K562 (cell line): ENCODE results near the gene PALLD. TPM values are rescaled to one million over a fixed set of nuclear protein-coding genes. Genes with fewer than 3 reads are reported as not detected.

ENCODE experiments used
- ATAC-seq: fragments of 200-7000 bp; cut with Tn5 transposase; 3 replicates; pipeline ENCODE4 v1.9.1; 2020; ENCODE audit warnings: moderate library complexity
- BruUV-seq: library from RNA; stranded (reverse); fragments of 400-500 nt; replicated peaks from 2 replicates; lab custom pipeline; 2021; lab: Mats Ljungman, UMichigan
- CTCF ChIA-PET: fragments of 300-600 bp; formaldehyde crosslinking; extraction: SDS; loops from one replicate; lab custom pipeline; 2021; ENCODE audit warnings: low intra/inter-chr PET ratio; lab: Yijun Ruan, JAX
- POLR2A ChIA-PET: fragments of 300-600, 350-650 bp; sonication (Branson Sonifier 250); formaldehyde crosslinking; extraction: SDS; loops from one replicate; lab custom pipeline; 2021; ENCODE audit warnings: antibody characterized with exemption, inconsistent platforms; lab: Yijun Ruan, JAX
- DNase-seq, 4 experiments: peaks; one replicate each; pipeline versions ENCODE4 v3.0.0 to v3.0.0-alpha.2; 2011 to 2018; ENCODE audit warnings: low spot score in 3 of 4, mixed read lengths in 3 of 4; ENCODE audit errors: extremely low read depth in 1 of 4
- FAIRE-seq: peaks from 2 replicates; lab custom pipeline; 2011; peaks lifted over from hg19 to GRCh38; lab: Jason Lieb, UNC
- H2AFZ ChIP-seq: 2 replicates; pipeline ENCODE4 v1.6.0; 2011; ENCODE audit warnings: low read depth, low read length, control low read depth, inconsistent platforms
- H3K27ac ChIP-seq: fragments of 200-600 bp; 3 replicates; pipeline ENCODE4 v1.8.0; 2011; ENCODE audit warnings: low read depth, mild to moderate bottlenecking, control low read depth, inconsistent platforms, low read length, moderate library complexity, mixed read lengths; ENCODE audit errors: extremely low read depth
- H3K27me3 ChIP-seq, 2 experiments: fragments of 300-600 bp in 1 of 2; 2 replicates in 1 of 2; 3 replicates in 1 of 2; pipeline versions ENCODE4 v1.6.0 to v1.8.0; 2011; ENCODE audit warnings: inconsistent platforms in 2 of 2, low read length in 2 of 2, mild to moderate bottlenecking in 1 of 2, mixed read lengths in 1 of 2, moderate library complexity in 1 of 2; ENCODE audit not compliant: control insufficient read depth in 2 of 2, insufficient read depth in 2 of 2
- H3K36me3 ChIP-seq: fragments of 300-600 bp; 3 replicates; pipeline ENCODE4 v1.8.0; 2011; ENCODE audit warnings: mild to moderate bottlenecking, low read length, inconsistent platforms; ENCODE audit not compliant: control insufficient read depth, insufficient read depth
- H3K4me1 ChIP-seq, 2 experiments: fragments of 200-600 bp in 1 of 2; replicated peaks in 1 of 2; 2 replicates in 1 of 2; 3 replicates in 1 of 2; pipeline versions ENCODE4 v1.5.1 to v1.8.0; 2011; ENCODE audit warnings: inconsistent platforms in 2 of 2, low read length in 2 of 2, mild to moderate bottlenecking in 1 of 2, mixed read lengths in 1 of 2, moderate library complexity in 1 of 2; ENCODE audit not compliant: control insufficient read depth in 2 of 2, insufficient read depth in 2 of 2
- H3K4me2 ChIP-seq: 2 replicates; pipeline ENCODE4 v1.6.1; 2011; ENCODE audit warnings: low read length, control low read depth, inconsistent platforms, mixed read lengths; ENCODE audit not compliant: insufficient read depth
- H3K4me3 ChIP-seq: fragments of 200-600 bp; sonication (generic), shearing (Covaris generic); 2 replicates; pipeline ENCODE4 v1.5.1; 2016; ENCODE audit warnings: control low read depth, inconsistent platforms
- H3K79me2 ChIP-seq: fragments of 200-600 bp; 3 replicates; pipeline ENCODE4 v1.8.0; 2011; ENCODE audit warnings: low read length, inconsistent platforms; ENCODE audit not compliant: control insufficient read depth, insufficient read depth
- H3K9ac ChIP-seq, 2 experiments: 2 replicates each; pipeline versions ENCODE4 v1.6.0 to v1.6.1; 2011; ENCODE audit warnings: low read depth in 2 of 2, low read length in 2 of 2, control low read depth in 1 of 2, inconsistent platforms in 1 of 2, mild to moderate bottlenecking in 1 of 2, mixed read lengths in 1 of 2; ENCODE audit not compliant: insufficient read depth in 1 of 2
- H3K9me1 ChIP-seq: one replicate; pipeline ENCODE4 v1.6.0; 2011; ENCODE audit warnings: inconsistent platforms, mild to moderate bottlenecking, low read length, moderate library complexity; ENCODE audit not compliant: control insufficient read depth, insufficient read depth
- H3K9me3 ChIP-seq: replicated peaks from 2 replicates; pipeline ENCODE4 v1.5.1; 2011; ENCODE audit warnings: low read depth, low read length, inconsistent platforms; ENCODE audit not compliant: control insufficient read depth, insufficient read depth
- H4K20me1 ChIP-seq: replicated peaks from 2 replicates; pipeline ENCODE4 v1.6.1; 2011; ENCODE audit warnings: low read length, inconsistent platforms, mixed read lengths; ENCODE audit not compliant: control insufficient read depth, insufficient read depth
- ARHGAP35 ChIP-seq: fragments of 450-650 bp; IDR thresholded peaks from 2 replicates; pipeline ENCODE4 v1.6.1; 2018; ENCODE audit not compliant: partially characterized antibody
- C11orf30 ChIP-seq: fragments of 450-650 bp; IDR thresholded peaks from 2 replicates; pipeline ENCODE4 v1.6.1; 2016; ENCODE audit warnings: low read depth, mild to moderate bottlenecking
- CBFB ChIP-seq: sonication (generic); formaldehyde crosslinking; IDR thresholded peaks from 2 replicates; pipeline ENCODE4 v1.4.0; 2020; ENCODE audit warnings: mild to moderate bottlenecking, missing genetic modification reagents
- EHMT2 ChIP-seq: fragments of 450-650 bp; IDR thresholded peaks from 2 replicates; pipeline ENCODE4 v1.6.1; 2018; ENCODE audit warnings: antibody characterized with exemption
- HDAC6 ChIP-seq: IDR thresholded peaks from 2 replicates; pipeline ENCODE4 v1.6.1; 2012; ENCODE audit warnings: low read depth, mild to moderate bottlenecking, control low read depth, inconsistent platforms, low read length, moderate library complexity
- HOXB6 ChIP-seq: fragments of 250-450 bp; sonication (Bioruptor Pico); IDR thresholded peaks from 2 replicates; pipeline ENCODE4 v1.5.1; 2022; ENCODE audit warnings: mild to moderate bottlenecking, borderline replicate concordance
- KDM2B ChIP-seq: fragments of 250-450 bp; sonication (Bioruptor Pico); IDR thresholded peaks from 2 replicates; pipeline ENCODE4 v1.8.0; 2021; ENCODE audit warnings: mild to moderate bottlenecking, moderate library complexity
- MIER1 ChIP-seq: fragments of 450-650 bp; IDR thresholded peaks from 2 replicates; pipeline ENCODE4 v1.6.1; 2016; ENCODE audit warnings: antibody characterized with exemption, mild to moderate bottlenecking, low read depth
- NFIC ChIP-seq: fragments of 450-650 bp; IDR thresholded peaks from 2 replicates; pipeline ENCODE4 v1.6.1; 2017; ENCODE audit warnings: mild to moderate bottlenecking, inconsistent platforms
- ZNF324 ChIP-seq: fragments of 250-450 bp; sonication (Bioruptor Pico); IDR thresholded peaks from 2 replicates; pipeline ENCODE4 v1.4.0; 2020; ENCODE audit warnings: mild to moderate bottlenecking
- ZSCAN32 ChIP-seq: fragments of 450-650 bp; formaldehyde crosslinking; IDR thresholded peaks from 2 replicates; pipeline ENCODE4 v1.4.0; 2020; ENCODE audit warnings: mild to moderate bottlenecking, moderate library complexity
- WGBS: fragments of 100-300 bp; shearing (Covaris generic); methylation state at CpG from one replicate; pipeline ENCODE4 v1.1.6; 2016; ENCODE audit warnings: low coverage, mixed read lengths; ENCODE audit not compliant: insufficient coverage; ENCODE audit errors: missing lambda C conversion rate; 5-methylcytosine and 5-hydroxymethylcytosine counted together
- in situ Hi-C: fragments of 300-500 bp; cut with MboI; formaldehyde crosslinking; loops from 4 replicates; pipeline ENCODE4 v1.15.0; 2018; ENCODE audit warnings: inconsistent platforms, mixed read lengths
- intact Hi-C: fragments of 100-400 bp; cut with micrococcal nuclease; formaldehyde crosslinking; loops from 2 replicates; pipeline ENCODE4 v1.14.2; 2022
- polyA plus RNA-seq, 8 experiments: library from polyadenylated mRNA; depleted of rRNA in 4 of 8; stranded (reverse) in 5 of 8; unstranded in 3 of 8; fragments of >200 nt; fragmentation: Nextera tagmentation in 2 of 8; fragmentation: Illumina TruSeq in 1 of 8; extraction: Ambion mirVana in 2 of 8; extraction: Trizol in 1 of 8; gene quantifications; 2 replicates each; pipeline versions ENCODE4 v1.2.1 to v1.2.3, GENCODE V29; 2011 to 2014; ENCODE audit warnings: inconsistent platforms in 1 of 8, missing spikeins in 1 of 8
- total RNA-seq, 7 experiments: library from RNA; depleted of rRNA in 6 of 7; stranded (reverse); fragments of >200 nt in 6 of 7; fragmentation: Illumina TruSeq in 2 of 7; extraction: Trizol in 2 of 7; gene quantifications; 2 replicates each; pipeline versions ENCODE4 v1.2.1 to v1.2.3, GENCODE V29; 2011 to 2021; ENCODE audit warnings: low replicate concordance in 1 of 7
- TF ChIP-seq, protein P1 (sequence below): IDR thresholded peaks from 2 replicates; pipeline ENCODE4 v1.6.1; 2014; ENCODE audit warnings: antibody characterized with exemption
- TF ChIP-seq, protein P2 (sequence below): fragments of 450-650 bp; formaldehyde crosslinking; IDR thresholded peaks from 2 replicates; pipeline ENCODE4 v1.4.0; 2020; ENCODE audit warnings: mild to moderate bottlenecking, moderate library complexity
- TF ChIP-seq, protein P3 (sequence below): fragments of 450-650 bp; formaldehyde crosslinking; IDR thresholded peaks from 2 replicates; pipeline ENCODE4 v1.4.0; 2022; ENCODE audit warnings: mild to moderate bottlenecking, moderate library complexity

PALLD gene
- total and polyA plus RNA-seq, 9 of the 15 experiments (the other 6 are each of a cell fraction or from before 2014, with no cell fraction given), result 0.01 to 0.35 (median 0.06) TPM; not detected in 3

DNA sequence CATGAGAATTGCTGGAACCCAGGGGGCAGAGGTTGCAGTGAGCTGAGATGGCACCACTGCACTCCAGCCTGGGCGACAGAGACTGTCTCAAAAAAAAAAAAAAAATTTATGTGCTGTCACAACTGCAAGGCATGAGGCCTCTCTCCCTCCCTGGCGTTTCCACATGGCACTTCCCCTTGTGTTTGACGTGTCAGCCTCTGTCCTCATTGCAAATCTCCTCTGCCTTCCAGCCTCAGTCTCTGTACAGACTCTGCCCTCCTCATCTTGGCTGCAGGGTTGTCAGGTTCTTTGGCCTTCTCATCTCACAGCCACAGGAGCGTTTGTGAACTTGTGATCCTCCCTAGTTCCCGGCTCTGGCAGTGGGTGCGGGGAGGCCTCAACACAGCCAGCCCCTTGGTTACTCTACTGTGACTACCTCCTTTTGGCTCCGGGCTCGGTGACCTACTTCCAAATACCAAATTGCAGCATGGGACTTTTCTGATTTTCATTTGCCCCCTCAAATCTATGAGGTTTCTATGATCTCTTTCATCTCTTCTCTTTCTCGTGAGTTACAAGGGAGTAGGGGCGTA is 263.2 kb downstream of the PALLD start:
- no TSS peak for BruUV-seq
- WGBS, result 1% methylated on average over 9 of the region's 10 CpGs
- in situ Hi-C loops, result no loop called here
- no peak for FAIRE-seq
- POLR2A ChIA-PET, result no interaction called here
- H4K20me1 ChIP-seq, result no peaks in the 10 kb centered on the region
- no peak overlapping the region for H3K9ac ChIP-seq
- no peaks in the 10 kb centered on the region for H3K27me3 ChIP-seq
- H3K9me3 ChIP-seq, result no peaks in the 10 kb centered on the region
- no peaks in the 10 kb centered on the region for H3K79me2 ChIP-seq
- H2AFZ ChIP-seq, result no peak overlapping the region
- CTCF ChIA-PET, result no interaction called here
- H3K4me1 ChIP-seq, result no peaks in the 10 kb centered on the region
- no peak for TF ChIP-seq NFIC
- TF ChIP-seq, protein P1, sequence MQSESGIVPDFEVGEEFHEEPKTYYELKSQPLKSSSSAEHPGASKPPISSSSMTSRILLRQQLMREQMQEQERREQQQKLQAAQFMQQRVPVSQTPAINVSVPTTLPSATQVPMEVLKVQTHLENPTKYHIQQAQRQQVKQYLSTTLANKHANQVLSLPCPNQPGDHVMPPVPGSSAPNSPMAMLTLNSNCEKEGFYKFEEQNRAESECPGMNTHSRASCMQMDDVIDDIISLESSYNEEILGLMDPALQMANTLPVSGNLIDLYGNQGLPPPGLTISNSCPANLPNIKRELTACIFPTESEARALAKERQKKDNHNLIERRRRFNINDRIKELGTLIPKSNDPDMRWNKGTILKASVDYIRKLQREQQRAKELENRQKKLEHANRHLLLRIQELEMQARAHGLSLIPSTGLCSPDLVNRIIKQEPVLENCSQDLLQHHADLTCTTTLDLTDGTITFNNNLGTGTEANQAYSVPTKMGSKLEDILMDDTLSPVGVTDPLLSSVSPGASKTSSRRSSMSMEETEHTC, result no peak
- no peaks in the 10 kb centered on the region for H3K36me3 ChIP-seq
- no peak overlapping the region for H3K4me3 ChIP-seq
- intact Hi-C loops, result no loop called here
- no peak overlapping the region for H3K27ac ChIP-seq
- ATAC-seq, result no peak
- H3K4me2 ChIP-seq, result no peak overlapping the region
- DNase-seq, result no peak
- no peaks in the 10 kb centered on the region for H3K9me1 ChIP-seq

DNA sequence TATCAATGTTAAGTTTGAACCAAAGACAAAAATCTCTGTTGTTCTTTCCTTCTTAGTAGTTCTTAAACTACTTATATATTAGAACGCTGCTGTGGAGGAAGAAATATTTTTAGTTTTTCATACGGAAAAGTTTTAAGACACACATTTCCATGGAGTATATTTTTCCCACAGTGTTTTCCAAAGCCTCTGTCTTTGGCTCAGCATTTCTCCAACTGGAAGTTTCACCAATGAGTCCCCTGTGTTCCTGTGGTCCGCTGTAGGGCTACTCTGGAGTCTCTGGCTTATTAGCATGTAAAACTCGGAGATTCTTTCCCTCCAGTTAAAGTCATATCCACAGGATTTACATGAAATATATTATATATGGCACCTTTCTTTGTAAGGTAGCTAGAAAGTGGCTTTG is 264.2 kb downstream of the PALLD start:
- POLR2A ChIA-PET, result no interaction called here
- Histone ChIP-seq H3K27ac (no peak overlapping the region), H3K9me1 (no peaks in the 10 kb centered on the region), H3K27me3 (no peaks in the 10 kb centered on the region), H3K79me2 (no peaks in the 10 kb centered on the region), H3K36me3 (no peaks in the 10 kb centered on the region), H3K9ac (no peak overlapping the region), H3K4me1 (no peaks in the 10 kb centered on the region), H2AFZ (no peak overlapping the region), H3K9me3 (no peaks in the 10 kb centered on the region), H4K20me1 (no peaks in the 10 kb centered on the region), H3K4me2 (no peak overlapping the region), H3K4me3 (no peak overlapping the region)
- WGBS, result 0% methylated on average over 4 of the region's 4 CpGs
- no TSS peak for BruUV-seq
- CTCF ChIA-PET, result no interaction called here
- intact Hi-C loops (no loop called here), in situ Hi-C loops (no loop called here)
- no peak for ATAC-seq
- no peak for FAIRE-seq
- no peak for TF ChIP-seq ZSCAN32 (CRISPR knock-in tag)
- TF ChIP-seq HDAC6, result no peak
- no peak for TF ChIP-seq KDM2B
- TF ChIP-seq, protein P2, sequence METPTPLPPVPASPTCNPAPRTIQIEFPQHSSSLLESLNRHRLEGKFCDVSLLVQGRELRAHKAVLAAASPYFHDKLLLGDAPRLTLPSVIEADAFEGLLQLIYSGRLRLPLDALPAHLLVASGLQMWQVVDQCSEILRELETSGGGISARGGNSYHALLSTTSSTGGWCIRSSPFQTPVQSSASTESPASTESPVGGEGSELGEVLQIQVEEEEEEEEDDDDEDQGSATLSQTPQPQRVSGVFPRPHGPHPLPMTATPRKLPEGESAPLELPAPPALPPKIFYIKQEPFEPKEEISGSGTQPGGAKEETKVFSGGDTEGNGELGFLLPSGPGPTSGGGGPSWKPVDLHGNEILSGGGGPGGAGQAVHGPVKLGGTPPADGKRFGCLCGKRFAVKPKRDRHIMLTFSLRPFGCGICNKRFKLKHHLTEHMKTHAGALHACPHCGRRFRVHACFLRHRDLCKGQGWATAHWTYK (CRISPR knock-in tag), result no peak
- TF ChIP-seq CBFB (CRISPR knock-in tag), result no peak
- TF ChIP-seq MIER1, result no peak
- TF ChIP-seq ARHGAP35, result no peak
- TF ChIP-seq, protein P3, sequence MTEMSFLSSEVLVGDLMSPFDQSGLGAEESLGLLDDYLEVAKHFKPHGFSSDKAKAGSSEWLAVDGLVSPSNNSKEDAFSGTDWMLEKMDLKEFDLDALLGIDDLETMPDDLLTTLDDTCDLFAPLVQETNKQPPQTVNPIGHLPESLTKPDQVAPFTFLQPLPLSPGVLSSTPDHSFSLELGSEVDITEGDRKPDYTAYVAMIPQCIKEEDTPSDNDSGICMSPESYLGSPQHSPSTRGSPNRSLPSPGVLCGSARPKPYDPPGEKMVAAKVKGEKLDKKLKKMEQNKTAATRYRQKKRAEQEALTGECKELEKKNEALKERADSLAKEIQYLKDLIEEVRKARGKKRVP (CRISPR knock-in tag), result no peak
- TF ChIP-seq HOXB6 (CRISPR knock-in tag), result no peak
- TF ChIP-seq C11orf30, result no peak
- no peak for TF ChIP-seq ZNF324 (CRISPR knock-in tag)
- no peak for TF ChIP-seq EHMT2
- no peak for DNase-seq
